Testis (tissue), 3 donors: ENCODE measurements around the gene DCLK1. TPM values are rescaled to one million over a fixed set of nuclear protein-coding genes. Genes with fewer than 3 reads are reported as not detected.

Experiments used
- DNase-seq: peaks from one replicate; pipeline ENCODE4 v3.0.0-alpha.2; 2019
- H3K27ac ChIP-seq, 2 donors: fragments of 200-600 bp; sonication (generic); one replicate each; pipeline ENCODE4 v1.5.1; 2019
- H3K27me3 ChIP-seq: fragments of 200-600 bp; sonication (generic); one replicate; pipeline ENCODE4 v1.5.1; 2019
- H3K36me3 ChIP-seq: fragments of 200-600 bp; sonication (generic); one replicate; pipeline ENCODE4 v1.5.1; 2017; ENCODE audit warnings: low read depth; ENCODE audit errors: missing control alignments
- H3K4me1 ChIP-seq: fragments of 200-600 bp; sonication (generic); one replicate; pipeline ENCODE4 v1.5.1; 2019
- H3K4me3 ChIP-seq, 2 donors: fragments of 200-600 bp; sonication (generic); one replicate each; pipeline ENCODE4 v1.5.1; 2017 to 2019
- H3K9me3 ChIP-seq: fragments of 200-600 bp; sonication (generic); one replicate; pipeline ENCODE4 v1.5.1; 2017
- CTCF ChIP-seq, 3 experiments: fragments of 450-650 bp in 2 of 3; fragments of 200-600 bp in 1 of 3; sonication (generic) in 1 of 3; IDR thresholded peaks; one replicate each; pipeline ENCODE4 v1.5.1; 2016 to 2019; ENCODE audit warnings: antibody characterized with exemption in 3 of 3, mild to moderate bottlenecking in 2 of 3, moderate library complexity in 1 of 3
- POLR2A ChIP-seq: fragments of 450-650 bp; IDR thresholded peaks from one replicate; pipeline ENCODE4 v1.6.1; 2017; ENCODE audit warnings: antibody characterized with exemption, mild to moderate bottlenecking, moderate library complexity
- WGBS, 2 donors: methylation state at CpG; one replicate each; pipeline ENCODE4 v1.1.5; 2018; 5-methylcytosine and 5-hydroxymethylcytosine counted together
- intact Hi-C: fragments of 100-400 bp; cut with DNase I; formaldehyde crosslinking; loops from one replicate; pipeline ENCODE4 v1.15.1; 2023; ENCODE audit warnings: low total_unique reads
- polyA plus RNA-seq: library from polyadenylated mRNA; stranded (reverse); fragments of 350-450 nt; fragmentation: Illumina TruSeq; extraction: RNeasy Lipid Tissue Mini Kit (QIAGEN cat#74804); gene quantifications from one replicate; pipeline ENCODE4 v1.2.3, GENCODE V29; 2014; ENCODE audit warnings: low read depth, low replicate concordance; ENCODE audit not compliant: insufficient read depth
- total RNA-seq, 2 donors: library from RNA; depleted of rRNA; stranded (reverse); fragments of >200 nt; gene quantifications; one replicate each; pipeline ENCODE4 v1.2.3, GENCODE V29; 2016

Gene DCLK1
- total and polyA plus RNA-seq, 3 donors from 2014 or later = 4.5 to 8.9 (median 4.9) TPM

- 60 to 78% methylated on average over 4 of the region's 4 CpGs for WGBS, 2 donors
- no peaks in the 10 kb centered on the region for H3K4me1 ChIP-seq
- H3K27me3 ChIP-seq = no peaks in the 10 kb centered on the region
- H3K36me3 ChIP-seq = no peaks in the 10 kb centered on the region
- H3K9me3 ChIP-seq = no peaks in the 10 kb centered on the region
- H3K27ac ChIP-seq = no peak overlapping the region
- intact Hi-C loops = no loop called here
- no peak overlapping the region for H3K4me3 ChIP-seq
- DNase-seq = peak; percentile 22
- TF ChIP-seq POLR2A = no peak
Observed at GRCh38 chr13:35930665-35931631, 200.2 kb downstream of the DCLK1 start.

- Histone ChIP-seq H3K27me3 (no peaks in the 10 kb centered on the region), H3K27ac (no peak overlapping the region), H3K9me3 (no peaks in the 10 kb centered on the region), H3K4me1 (no peaks in the 10 kb centered on the region), H3K4me3 (no peak overlapping the region), H3K36me3 (no peaks in the 10 kb centered on the region)
- 80 to 84% methylated on average over 4 of the region's 4 CpGs for WGBS, 2 donors
- intact Hi-C loops = no loop called here
- TF ChIP-seq CTCF (IDR thresholded peaks at IDR 0.05) (no peak), POLR2A (no peak)
- DNase-seq = no peak
Observed at GRCh38 chr13:35927567-35928021, 203.6 kb downstream of the DCLK1 start.

- Histone ChIP-seq H3K4me3 (no peak overlapping the region), H3K4me1 (no peaks in the 10 kb centered on the region), H3K9me3 (no peaks in the 10 kb centered on the region), H3K27ac (no peak overlapping the region), H3K27me3 (no peaks in the 10 kb centered on the region), H3K36me3 (no peaks in the 10 kb centered on the region)
- intact Hi-C loops = no loop called here
- TF ChIP-seq POLR2A (no peak), CTCF (IDR thresholded peaks at IDR 0.05) (no peak)
- no peak for DNase-seq
- 57 to 71% methylated on average over 2 of the region's 2 CpGs for WGBS, 2 donors
Observed at GRCh38 chr13:35926859-35927530, 204.2 kb downstream of the DCLK1 start.

GRCh38 chr13:35925669-35926068 is 205.5 kb downstream of the DCLK1 start:
- TF ChIP-seq CTCF (IDR thresholded peaks at IDR 0.05) (no peak), POLR2A (no peak)
- intact Hi-C loops = no loop called here
- no peaks in the 10 kb centered on the region for H3K9me3 ChIP-seq
- H3K27me3 ChIP-seq = no peaks in the 10 kb centered on the region
- no peaks in the 10 kb centered on the region for H3K36me3 ChIP-seq
- H3K4me3 ChIP-seq = no peak overlapping the region
- DNase-seq = no peak
- H3K4me1 ChIP-seq = no peaks in the 10 kb centered on the region
- no peak overlapping the region for H3K27ac ChIP-seq
- WGBS, 2 donors = 92 to 93% methylated on average over 3 of the region's 3 CpGs

GRCh38 chr13:35923347-35923746 is 207.8 kb downstream of the DCLK1 start:
- intact Hi-C loops = no loop called here
- no peak for DNase-seq
- H3K27ac ChIP-seq = no peak overlapping the region
- H3K4me3 ChIP-seq = no peak overlapping the region
- no peaks in the 10 kb centered on the region for H3K27me3 ChIP-seq
- no peak for TF ChIP-seq POLR2A
- TF ChIP-seq CTCF (IDR thresholded peaks at IDR 0.05) = no peak
- H3K4me1 ChIP-seq = no peaks in the 10 kb centered on the region
- H3K9me3 ChIP-seq = no peaks in the 10 kb centered on the region
- H3K36me3 ChIP-seq = no peaks in the 10 kb centered on the region
- 75 to 76% methylated on average over 3 of the region's 3 CpGs for WGBS, 2 donors
